Medulla oblongata (tissue), 1 donor: ENCODE measurements around the gene ANKRD6.

Experiments
- DNase-seq: peaks from one replicate; pipeline ENCODE4 v3.0.0-alpha.2; 2015; ENCODE audit errors: extremely low spot score

ANKRD6 gene

DNA sequence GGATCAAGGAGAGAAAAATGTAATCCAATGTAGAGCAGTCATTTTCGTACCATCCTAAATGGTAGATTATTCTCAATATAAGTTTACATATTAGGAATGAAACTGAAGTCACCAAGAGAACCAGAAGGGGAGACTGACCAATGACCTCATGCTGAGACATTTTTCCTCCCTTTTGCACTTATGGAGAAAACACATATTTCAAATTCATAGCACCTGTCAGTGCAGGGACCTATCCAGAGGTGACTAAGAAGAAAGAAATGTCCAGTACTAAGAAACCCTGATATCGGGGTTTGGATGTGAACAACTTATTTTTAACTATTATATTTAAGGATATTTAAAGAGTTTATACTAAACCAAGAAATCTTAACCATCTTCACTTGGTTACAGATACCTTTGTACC is 222.2 kb downstream of the ANKRD6 start:
- no peak for DNase-seq

DNA sequence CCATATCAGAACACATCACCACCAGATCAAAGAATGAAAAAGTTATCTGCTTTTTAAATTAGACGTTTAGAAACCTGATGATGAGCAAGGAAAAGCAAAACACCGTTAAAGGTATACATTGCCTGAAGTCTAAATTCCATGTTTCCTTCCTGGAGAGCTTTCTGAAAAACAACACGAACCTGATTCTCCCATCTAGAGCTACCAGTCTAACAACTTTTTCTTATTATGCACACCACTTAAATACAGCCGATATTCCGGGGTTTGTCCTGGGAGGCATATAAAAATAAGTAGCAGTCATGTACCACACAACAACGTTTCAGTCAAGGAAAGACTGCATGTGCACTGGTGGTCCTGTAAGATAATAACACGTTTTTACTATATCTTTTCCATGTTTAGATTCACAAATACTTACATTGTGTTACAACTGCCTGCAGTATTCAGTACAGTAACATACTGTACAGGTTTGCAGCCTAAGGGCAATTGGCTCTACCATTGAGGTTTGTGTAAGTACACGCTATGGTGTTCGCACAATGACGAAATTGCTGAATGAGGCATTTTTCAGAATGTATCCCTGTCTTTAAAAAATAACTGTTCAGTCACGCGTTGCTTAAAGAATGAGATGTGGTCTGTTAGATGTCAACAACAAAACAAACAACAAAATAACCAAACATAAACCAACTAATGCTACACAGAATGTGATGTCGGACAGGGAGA is 224.7 kb downstream of the ANKRD6 start:
- no peak for DNase-seq

DNA sequence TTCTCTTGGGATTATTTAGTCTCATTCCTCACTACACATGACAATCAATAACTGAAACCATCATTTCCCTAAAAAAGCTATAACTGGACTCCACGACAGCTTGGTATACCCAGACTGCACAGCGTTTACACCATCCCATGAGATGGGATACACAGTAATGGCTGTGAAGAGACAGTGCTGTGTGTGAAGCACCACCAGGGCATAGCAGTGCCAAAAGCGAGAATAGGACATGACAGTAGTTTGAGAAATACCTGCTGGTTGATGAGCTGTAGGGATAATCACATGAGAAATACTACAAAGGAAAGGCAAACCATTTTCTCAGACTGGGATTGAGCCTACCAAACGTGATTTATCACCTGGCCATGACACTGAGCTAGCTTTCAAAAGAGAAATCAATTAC is 228.0 kb downstream of the ANKRD6 start:
- no peak for DNase-seq

DNA sequence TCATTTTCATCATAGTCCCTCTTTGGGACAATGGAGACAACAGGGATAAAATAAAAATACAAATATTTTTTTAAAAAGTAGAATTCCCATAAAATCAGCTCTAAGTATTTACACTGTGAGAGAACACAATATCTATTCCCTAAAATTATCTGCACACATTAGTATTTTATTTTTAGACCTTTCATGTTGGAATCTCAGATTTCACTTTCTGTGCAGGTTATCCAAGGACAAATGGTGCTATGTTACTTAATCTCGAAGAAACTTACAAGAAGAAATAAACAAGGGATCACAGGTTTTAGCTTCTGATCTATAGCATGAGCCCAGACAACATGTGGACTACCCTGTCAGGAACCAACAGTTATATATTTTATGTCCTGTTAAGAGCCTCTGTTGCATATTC is 228.6 kb downstream of the ANKRD6 start:
- DNase-seq: no peak

DNA sequence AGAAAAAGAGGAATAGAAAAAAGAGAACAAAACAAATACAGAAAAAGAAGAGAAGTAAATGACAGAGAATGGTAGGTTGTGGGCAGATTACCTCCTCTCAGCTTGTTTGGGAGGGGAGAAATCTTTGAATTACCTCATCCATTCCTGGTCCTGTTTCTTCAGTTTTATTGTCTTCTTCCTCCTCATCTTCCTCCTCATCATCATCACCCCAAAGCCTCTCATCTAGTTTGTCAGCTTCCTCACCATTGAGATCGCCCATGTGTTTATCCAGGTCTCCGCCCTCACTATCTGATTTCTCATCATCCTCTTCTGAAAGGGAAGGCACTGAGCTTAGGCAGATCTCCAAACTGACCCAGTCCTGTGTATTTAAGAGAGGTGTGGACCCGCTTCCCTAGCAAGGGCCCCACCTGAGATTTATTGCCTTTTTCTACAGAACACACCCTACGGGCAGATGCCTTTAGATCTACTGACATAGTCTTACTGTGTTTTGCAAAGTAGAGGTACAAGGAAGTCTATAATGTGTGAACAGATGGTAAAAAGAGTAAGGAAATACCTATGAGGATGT is 229.8 kb downstream of the ANKRD6 start:
- no peak for DNase-seq

DNA sequence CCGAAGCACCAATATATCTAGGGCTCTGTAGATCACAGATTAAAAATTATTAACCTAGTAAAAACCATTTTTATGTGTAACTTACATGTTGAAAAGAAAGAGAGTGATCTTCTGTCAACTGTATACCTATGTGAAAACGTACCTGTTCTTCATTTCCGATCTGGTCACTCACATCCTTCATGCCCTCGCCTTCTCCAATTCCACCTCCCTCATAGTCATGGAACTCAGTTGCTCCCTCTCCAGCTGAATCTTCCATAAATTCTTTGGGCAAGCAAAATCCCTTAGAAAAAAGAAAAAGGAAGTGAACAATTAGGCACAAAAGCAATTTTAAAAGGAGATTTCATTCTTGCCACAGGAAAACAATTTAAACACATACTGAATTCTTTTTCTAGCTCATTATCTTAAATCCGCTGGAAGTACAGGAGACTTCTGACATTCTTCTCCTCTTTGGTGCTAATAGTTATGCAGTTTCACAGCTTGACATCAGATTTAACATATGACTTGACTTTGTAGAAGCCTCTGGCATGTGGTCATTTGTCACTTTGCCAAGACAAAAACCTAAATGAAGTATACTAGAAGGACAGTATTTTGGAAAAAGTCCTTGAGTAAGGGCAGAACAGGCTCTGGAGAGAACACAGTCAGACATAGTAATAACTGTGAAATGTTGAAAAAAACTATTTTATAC is 235.1 kb downstream of the ANKRD6 start:
- DNase-seq: no peak

DNA sequence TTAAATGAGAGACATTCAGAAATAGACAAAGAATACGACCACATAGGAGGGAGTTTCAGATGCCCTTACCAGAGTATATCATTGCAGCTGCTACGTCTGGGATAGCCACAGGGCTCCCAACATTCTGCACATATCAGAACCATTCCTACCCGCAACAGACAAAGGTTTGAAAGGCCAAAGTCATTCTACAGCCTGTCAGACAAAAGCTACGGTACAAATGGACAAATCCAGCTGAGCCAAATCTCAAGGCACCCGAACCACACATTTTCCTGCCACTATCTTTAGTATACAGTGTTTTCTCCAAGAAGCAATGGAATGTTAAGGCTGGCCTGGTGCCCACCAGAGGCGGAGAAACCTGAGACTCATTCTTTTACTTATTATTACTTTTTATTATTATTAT is 236.1 kb downstream of the ANKRD6 start:
- DNase-seq: no peak

DNA sequence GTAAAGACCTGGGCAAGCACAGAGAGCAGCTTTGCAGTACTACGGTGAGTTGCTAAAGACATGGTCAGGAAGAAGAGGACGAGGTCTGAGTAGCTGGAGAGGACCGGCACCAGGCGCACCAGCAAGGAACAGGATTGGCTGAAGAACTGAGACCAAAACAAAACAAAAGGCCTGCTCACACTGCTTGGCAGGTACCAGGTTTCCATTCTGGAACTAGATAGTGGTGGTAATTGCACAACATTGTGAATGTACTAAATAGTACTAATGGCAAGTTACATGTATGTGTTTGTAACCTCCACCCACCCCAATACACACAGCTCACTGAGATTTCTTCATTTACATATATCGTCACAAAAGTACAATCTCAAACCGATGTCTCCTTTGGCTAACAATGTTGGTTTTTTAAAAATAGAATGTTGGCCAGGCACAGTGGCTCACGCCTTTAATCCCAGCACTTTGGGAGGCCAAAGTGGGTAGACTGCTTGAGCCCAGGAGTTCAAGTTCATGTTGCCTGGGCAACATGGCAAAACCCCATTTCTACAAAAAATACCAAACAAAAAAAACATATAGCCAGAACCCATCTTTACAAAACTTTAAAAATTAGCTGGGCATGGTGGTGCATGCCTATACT is 238.1 kb downstream of the ANKRD6 start:
- no peak for DNase-seq

DNA sequence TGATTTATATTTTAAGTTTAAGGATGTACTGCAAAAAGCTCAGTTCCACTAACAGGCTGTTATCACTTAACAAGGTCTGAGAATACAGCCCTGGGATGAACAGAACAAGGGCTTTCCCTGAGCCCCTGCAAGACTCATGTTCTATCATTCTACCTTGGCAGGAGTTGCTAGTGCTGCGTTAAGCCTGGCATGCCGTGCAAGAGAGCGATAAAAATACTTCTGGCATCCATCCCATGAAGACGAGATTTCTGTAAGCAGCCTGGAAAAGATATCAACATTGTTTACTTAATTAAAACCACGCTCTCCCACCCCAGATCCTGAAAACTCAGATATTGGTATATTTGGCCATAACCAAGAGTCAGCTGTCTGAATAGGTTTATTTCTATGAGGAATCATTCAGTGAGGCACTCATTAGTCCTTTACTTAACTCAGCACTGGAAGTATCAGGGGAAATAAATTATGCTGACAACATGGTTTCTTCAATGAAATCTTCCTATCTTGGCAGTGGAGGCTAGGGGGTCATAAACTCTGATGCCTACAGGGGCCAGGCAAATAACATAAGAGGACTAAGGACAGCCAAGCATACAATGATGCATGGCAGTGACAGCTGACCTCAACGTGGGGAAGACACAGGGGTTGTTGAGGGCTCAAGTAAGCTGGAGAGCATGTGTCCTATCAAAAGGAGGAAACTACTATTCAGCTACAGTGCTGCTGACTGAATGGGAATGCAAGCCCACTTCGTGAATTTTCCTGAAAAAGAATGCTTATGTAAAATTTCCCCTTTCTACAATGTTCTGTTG is 243.2 kb downstream of the ANKRD6 start:
- DNase-seq: no peak

DNA sequence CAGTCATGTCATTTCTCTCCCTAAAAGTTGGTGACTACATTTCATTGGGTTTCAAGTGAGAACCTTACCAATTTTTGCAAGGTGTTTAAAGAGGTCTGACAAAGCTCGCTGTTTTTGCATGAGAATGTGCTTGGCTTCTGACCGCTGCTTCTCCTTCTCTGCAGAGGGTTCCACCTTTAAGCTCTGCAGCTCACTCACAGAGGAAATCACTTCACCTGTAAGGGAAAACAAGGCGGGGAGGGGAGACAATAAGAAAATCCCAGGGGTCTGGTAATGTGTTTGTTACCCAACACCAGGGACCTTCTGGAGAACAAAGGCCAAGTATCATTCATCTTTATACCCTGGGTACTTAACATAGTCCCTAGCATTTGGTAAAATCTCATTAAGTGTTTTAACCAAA is 245.6 kb downstream of the ANKRD6 start:
- no peak for DNase-seq

DNA sequence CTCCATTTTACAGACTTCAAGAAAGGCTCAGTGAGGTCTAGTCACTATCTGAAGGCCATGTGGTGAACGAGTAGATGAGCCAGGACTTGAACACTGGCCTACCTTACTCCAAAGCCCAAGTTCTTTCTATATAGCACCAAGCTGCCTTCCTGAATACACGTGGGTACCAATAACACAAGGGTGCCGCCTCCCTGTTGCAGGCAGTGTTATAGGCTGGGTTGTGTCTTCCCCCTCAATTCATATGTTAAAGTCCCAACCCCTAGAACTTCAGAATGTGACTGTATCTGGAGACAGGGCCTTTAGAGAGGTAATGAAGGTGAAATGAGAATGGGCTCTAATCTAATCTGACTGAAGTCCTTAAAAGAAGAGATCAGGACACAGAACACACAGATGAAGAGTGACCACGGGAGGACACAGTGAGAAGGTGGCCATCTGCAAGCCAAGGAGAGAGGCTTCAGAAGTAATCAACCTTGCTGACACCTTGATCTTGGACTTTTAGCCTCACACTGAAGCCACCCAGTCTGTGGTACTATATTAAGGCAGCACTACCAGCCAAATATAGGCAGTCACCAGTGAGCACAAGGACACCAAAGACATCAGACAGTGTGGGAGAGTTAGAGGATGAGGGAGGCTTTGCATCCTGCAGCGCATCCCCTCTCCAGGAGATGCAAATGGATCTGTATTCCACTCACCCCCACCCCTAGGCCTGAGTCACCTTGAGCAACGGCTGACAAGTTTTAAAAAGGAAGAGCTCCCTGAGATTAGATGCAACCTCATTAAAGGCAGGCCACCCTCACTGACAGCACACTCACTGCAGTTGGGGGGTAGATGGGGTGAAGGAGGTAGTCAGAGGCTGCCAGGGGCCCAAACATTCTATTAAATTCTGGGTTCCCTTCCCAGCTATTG is 246.5 kb downstream of the ANKRD6 start:
- DNase-seq: no peak

DNA sequence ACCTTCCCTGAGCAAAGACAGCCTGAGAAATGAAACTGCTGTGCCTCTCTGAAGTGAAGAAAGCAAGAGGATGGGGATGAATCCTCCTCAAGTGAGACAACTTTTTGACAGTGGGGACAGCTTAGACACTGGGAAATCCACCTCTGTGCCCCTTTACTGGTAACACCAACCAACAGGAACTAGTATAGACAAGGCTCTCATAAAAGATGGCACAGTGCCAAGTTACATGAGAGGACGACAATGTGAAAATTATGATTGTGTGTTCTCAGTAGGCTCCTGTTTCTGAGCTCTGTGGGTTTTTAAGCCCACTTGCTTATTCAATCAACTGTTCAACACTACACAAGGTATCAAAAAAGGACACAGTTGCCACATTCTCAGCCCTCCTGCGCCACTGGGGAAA is 247.2 kb downstream of the ANKRD6 start:
- no peak for DNase-seq

DNA sequence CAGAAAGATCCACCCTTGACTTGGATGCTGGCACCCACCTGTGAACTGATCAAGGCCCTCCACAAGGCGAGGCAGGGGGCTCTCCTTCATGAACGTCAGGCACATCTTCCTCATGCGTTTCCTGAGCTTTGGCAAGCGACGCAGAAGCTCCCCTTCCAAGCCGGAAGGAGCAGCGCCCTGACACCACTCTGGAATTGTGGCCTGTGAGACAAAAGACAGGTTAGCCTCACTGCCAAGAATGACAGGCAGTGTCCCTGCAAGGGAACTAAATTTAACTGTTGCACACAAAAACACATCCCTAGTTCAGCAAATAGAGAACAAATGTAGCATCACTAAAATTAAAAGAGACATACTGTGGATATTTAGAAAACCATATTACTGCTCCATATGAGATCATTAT is 247.6 kb downstream of the ANKRD6 start:
- no peak for DNase-seq

DNA sequence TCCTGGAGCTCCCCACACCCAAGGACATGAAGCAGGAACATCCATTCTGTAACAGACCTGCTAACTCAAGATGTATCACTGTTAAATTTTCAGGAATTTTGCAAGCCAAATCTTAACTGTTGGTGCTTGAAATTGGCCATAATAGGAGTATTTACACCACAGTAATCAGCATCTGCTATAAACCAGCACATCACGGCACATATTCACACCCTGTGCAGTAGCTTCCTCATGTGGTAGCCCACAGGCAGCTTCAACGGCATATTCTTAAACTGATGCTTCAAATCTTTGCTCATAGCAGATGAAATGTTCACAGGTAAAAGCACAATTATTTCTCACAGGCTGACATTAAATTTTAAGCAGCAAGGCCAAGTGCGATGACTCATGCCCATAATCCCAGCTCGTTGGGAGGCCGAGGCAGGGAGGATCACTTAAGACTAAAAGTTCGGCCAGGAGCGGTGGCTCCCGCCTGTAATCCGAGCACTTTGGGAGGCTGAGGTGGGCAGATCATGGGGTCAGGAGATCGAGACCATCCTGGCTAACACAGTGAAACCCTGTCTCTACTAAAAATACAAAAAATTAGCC is 249.1 kb downstream of the ANKRD6 start:
- DNase-seq: no peak

DNA sequence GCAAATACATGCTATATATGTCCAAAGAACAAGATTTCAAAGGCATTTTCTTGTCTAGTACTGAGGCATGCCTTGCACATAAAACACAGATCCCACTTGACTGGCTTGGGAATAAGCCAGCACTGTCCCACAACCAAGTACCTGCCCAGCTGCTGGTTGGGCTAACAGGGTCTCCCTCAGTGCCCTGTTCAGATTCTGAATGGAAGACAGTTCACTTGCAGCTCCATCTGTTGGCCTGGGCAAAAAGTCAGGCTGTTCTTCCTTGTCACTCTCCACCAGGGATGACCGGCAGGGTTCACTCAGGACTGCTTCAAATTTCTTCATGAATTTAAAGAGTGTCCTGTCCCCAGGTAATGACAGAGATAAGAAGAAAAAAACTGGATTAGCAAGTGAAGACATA is 250.0 kb downstream of the ANKRD6 start:
- DNase-seq: no peak
